Fibroblast of villous mesenchyme (primary cell): ENCODE measurements around the gene EFCAB5. TPM values are rescaled to one million over a fixed set of nuclear protein-coding genes. Genes with fewer than 3 reads are reported as not detected.
"Not testable (repeated sequence)": the region's sequence is repeated elsewhere in the genome, so short reads cannot be mapped to it uniquely, and the experiment has no call there.

Experiments
- DNase-seq: peaks from one replicate; pipeline ENCODE4 v3.0.0-alpha.2; 2010; ENCODE audit warnings: low read depth
- H3K4me3 ChIP-seq: 2 replicates; pipeline ENCODE4 v1.5.1; 2011; ENCODE audit warnings: low read depth, mild to moderate bottlenecking, low read length
- total RNA-seq: library from RNA; depleted of rRNA; stranded (reverse); fragments of >200 nt; gene quantifications from 2 replicates; pipeline ENCODE4 v1.2.3, GENCODE V29; 2012
- TF ChIP-seq, protein P1 (sequence below): IDR thresholded peaks from 2 replicates; pipeline ENCODE4 v1.5.1; 2012; ENCODE audit warnings: low read depth, mild to moderate bottlenecking, low read length; ENCODE audit not compliant: insufficient read depth

The EFCAB5 gene
- total RNA-seq, 1 donor = under 0.01 TPM

DNA sequence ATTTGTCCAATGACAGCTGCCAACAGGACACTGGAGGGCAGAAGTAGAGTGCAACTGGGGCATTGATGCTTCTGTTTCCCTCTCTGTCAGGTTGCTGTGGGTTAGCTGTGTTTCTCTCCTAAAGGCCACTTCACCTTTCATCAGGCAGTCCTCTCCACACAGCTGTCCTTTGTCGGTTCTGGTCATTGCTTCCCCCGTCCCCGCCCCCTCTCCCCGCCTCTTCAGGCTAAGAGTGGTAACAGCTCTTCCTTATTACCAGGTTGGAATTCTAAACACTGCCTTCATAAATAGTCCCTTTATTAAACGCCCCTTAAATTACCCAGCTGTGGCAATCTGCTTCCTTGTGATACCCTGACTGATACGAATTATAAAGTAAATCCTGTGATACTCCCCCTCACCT is 143.4 kb downstream of the EFCAB5 start:
- TF ChIP-seq, protein P1, sequence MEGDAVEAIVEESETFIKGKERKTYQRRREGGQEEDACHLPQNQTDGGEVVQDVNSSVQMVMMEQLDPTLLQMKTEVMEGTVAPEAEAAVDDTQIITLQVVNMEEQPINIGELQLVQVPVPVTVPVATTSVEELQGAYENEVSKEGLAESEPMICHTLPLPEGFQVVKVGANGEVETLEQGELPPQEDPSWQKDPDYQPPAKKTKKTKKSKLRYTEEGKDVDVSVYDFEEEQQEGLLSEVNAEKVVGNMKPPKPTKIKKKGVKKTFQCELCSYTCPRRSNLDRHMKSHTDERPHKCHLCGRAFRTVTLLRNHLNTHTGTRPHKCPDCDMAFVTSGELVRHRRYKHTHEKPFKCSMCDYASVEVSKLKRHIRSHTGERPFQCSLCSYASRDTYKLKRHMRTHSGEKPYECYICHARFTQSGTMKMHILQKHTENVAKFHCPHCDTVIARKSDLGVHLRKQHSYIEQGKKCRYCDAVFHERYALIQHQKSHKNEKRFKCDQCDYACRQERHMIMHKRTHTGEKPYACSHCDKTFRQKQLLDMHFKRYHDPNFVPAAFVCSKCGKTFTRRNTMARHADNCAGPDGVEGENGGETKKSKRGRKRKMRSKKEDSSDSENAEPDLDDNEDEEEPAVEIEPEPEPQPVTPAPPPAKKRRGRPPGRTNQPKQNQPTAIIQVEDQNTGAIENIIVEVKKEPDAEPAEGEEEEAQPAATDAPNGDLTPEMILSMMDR = no peak
- H3K4me3 ChIP-seq = no peak overlapping the region
- no peak for DNase-seq

DNA sequence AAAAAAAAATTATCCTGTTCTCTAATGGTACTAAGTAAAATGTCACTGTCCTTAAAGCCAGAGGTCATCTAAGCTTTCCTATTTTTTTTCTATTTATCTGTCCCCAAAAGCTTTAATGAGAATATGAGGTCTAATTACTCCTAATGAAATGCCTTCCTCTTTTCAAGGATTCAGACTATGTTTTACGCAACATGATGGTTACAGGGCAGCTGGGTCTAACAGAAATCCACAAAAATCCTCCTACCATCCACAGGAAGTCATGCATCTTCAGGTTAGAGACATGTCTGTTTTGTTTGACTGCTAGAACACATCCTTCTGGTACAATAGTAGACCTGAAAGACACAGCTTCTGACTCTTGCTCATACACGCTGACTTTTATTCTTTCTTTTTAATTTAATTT is 145.5 kb downstream of the EFCAB5 start:
- no peak for DNase-seq
- H3K4me3 ChIP-seq = no peak overlapping the region
- TF ChIP-seq, protein P1 = no peak

DNA sequence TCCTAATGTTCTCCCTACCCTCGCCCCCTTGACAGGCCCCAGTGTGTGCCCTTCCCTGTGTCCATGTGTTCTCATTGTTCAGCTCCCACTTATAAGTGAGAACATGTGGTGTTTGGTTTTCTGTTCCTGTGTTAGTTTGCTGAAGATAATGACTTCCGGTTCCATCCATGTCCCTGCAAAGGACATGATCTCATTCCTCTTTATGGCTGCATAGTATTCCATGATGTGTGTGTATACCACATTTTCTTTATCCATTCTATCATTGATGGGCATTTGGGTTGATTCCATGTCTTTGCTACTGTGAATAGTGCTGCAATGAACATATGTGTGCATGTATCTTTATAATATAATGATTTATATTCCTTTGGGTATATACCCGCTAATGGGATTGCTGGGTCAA is 146.0 kb downstream of the EFCAB5 start:
- DNase-seq = not testable (repeated sequence)

GRCh38 chr17:30091121-30091670 is 149.8 kb downstream of the EFCAB5 start:
- no peak for DNase-seq
- no peak overlapping the region for H3K4me3 ChIP-seq
- TF ChIP-seq, protein P1 = no peak

More for the DNA sequence above, 146.0 kb downstream of the EFCAB5 start:
- not testable (repeated sequence) for H3K4me3 ChIP-seq

GRCh38 chr17:30091771-30092170 is 150.3 kb downstream of the EFCAB5 start:
- TF ChIP-seq, protein P1 = no peak
- DNase-seq = peak; percentile 18
- H3K4me3 ChIP-seq = no peak overlapping the region

- no peak overlapping the region for H3K4me3 ChIP-seq
- DNase-seq = no peak
- TF ChIP-seq, protein P1 = no peak
Measured at GRCh38 chr17:30092886-30093285, 151.5 kb downstream of the EFCAB5 start.

DNA sequence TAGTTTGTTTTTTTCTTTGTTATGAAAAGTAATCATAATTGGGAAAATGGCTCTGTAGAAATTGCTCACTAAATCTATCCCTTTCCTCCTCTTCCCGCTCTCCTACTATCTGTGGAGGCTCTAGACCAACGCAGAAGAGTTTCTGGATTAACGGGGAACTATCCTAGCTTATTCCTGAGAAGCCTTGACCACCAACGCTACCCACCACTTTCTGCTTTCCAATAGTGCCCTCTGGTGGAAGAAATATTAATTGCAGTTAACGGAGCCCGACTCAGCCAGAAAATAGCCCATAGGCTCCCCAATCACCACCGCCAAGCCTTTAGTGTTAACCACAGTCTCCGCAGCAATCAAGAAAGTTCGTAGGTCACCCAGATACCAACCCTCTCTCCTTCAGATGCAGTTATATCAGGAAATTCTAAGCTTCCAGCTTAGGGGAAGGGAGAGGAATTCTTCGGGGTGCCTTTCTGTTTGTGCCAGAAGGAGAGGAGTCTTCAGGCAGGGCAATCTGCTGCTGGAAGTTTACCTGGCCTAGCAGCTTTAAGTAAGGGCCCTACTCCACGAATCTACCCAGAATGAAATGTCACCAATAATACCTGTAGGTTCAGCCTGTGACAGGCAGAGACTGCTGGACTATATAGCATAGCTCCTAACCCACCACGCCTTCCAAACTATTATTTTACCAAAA is 152.2 kb downstream of the EFCAB5 start:
- TF ChIP-seq, protein P1 = peak; percentile 74
- H3K4me3 ChIP-seq = no peak overlapping the region
- peak; percentile 61 for DNase-seq
